Right renal cortex interstitium (tissue), 3 donors: ENCODE data around the gene PIEZO2. TPM values are rescaled to one million over a fixed set of nuclear protein-coding genes. Genes with fewer than 3 reads are reported as not detected.
"Not testable (repeated sequence)": the region's sequence is repeated elsewhere in the genome, so short reads cannot be mapped to it uniquely, and the experiment has no call there.

Experiments used
- DNase-seq, 3 donors: peaks; one replicate each; pipeline ENCODE4 v3.0.0-alpha.2; 2013; ENCODE audit warnings: low read depth in 3 of 3, low spot score in 2 of 3
- polyA plus RNA-seq, 3 donors: library from polyadenylated mRNA; unstranded; fragments of 120-200 nt; gene quantifications; one replicate each; pipeline ENCODE4 v1.2.1, GENCODE V29; 2013; ENCODE audit not compliant: insufficient read length in 3 of 3

Gene PIEZO2
- polyA plus RNA-seq, 3 donors, result 16.6 to 17.6 (median 16.9) TPM

GRCh38 chr18:11153097-11153496 is 3.7 kb upstream of the PIEZO2 start:
- DNase-seq, result no peak

GRCh38 chr18:11150271-11150615 is 874 bp upstream of the PIEZO2 start:
- DNase-seq, result no peak

- no peak for DNase-seq
These were observed 509 bp downstream of the PIEZO2 start for GRCh38 chr18:11148680-11149440.

- no peak for DNase-seq
These were observed 1.2 kb downstream of the PIEZO2 start for GRCh38 chr18:11147962-11148679.

- no peak for DNase-seq
These were observed 1.9 kb downstream of the PIEZO2 start for GRCh38 chr18:11147371-11147951.

GRCh38 chr18:11146947-11147345 is 2.4 kb downstream of the PIEZO2 start:
- DNase-seq, result no peak

GRCh38 chr18:11146238-11146946 is 3.0 kb downstream of the PIEZO2 start:
- no peak for DNase-seq

- DNase-seq, result no peak
These were observed 3.8 kb downstream of the PIEZO2 start for GRCh38 chr18:11145413-11146191.

GRCh38 chr18:11137400-11137799 is 12.0 kb downstream of the PIEZO2 start:
- no peak for DNase-seq

GRCh38 chr18:11136241-11136640 is 13.1 kb downstream of the PIEZO2 start:
- no peak for DNase-seq

GRCh38 chr18:11134940-11135339 is 14.4 kb downstream of the PIEZO2 start:
- no peak for DNase-seq

- not testable (repeated sequence) for DNase-seq
These were observed 20.3 kb downstream of the PIEZO2 start for GRCh38 chr18:11129059-11129458.

GRCh38 chr18:11125492-11126315 is 23.7 kb downstream of the PIEZO2 start:
- no peak for DNase-seq

GRCh38 chr18:11124054-11124453 is 25.3 kb downstream of the PIEZO2 start:
- no peak for DNase-seq

- no peak for DNase-seq
These were observed 27.9 kb downstream of the PIEZO2 start for GRCh38 chr18:11121443-11121849.

- no peak for DNase-seq
These were observed 29.3 kb downstream of the PIEZO2 start for GRCh38 chr18:11119959-11120587.

- DNase-seq, result no peak
These were observed 29.8 kb downstream of the PIEZO2 start for GRCh38 chr18:11119550-11119949.

GRCh38 chr18:11118051-11118766 is 31.2 kb downstream of the PIEZO2 start:
- no peak for DNase-seq

- DNase-seq, result no peak
These were observed 34.1 kb downstream of the PIEZO2 start for GRCh38 chr18:11115276-11115675.
